ENCODE measurements around the gene MPV17L2.
"Not testable (repeated sequence)": the region's sequence is repeated elsewhere in the genome, so short reads cannot be mapped to it uniquely, and the experiment has no call there.

The MPV17L2 gene

DNA sequence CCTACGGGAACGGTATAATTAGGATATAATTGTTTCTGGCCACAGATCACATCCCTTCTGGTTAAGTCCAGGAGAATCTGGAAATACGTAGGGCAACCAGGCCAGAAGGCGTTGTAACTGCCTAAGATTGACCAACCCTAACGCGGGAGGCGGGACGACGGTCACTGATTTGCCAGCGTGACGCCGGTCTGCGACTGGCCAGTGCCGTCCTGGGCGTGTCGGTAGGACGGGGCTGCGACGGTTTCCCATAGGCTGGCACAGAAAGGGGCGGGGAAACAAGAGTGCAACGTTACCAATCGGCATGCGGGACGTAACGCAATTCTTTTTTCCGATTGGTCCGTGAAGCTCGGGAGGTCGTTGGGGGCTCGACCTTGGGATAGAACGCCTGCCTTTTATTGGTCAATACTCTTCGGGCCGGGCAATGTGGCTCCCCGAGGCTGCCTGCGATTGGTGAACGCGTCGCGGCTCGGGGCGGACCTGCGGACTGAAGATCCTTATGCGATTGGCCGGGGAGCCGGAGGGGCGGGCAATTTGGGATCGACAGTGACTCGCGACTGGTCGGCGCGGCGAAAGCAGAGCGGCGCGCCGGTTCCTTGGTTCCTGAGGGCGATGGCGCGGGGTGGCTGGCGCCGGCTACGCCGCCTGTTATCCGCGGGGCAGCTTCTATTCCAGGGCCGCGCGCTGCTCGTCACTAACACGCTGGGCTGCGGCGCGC lies at the start of gene MPV17L2:
MPV17L2 (plus strand) TSS at position 546 of the 715 bp plus-strand sequence; CDS start at position 610, 64 bp downstream.
- in situ Hi-C loops (cut with MboI; ENCODE audit: low sequenced_read_pairs), result loop anchor here (10.0 kb wide), 1 partner anchor 222 kb away; the partner anchor contains the start of gene SSBP4

GRCh38 chr19:18143902-18144301 lies 49.1 kb upstream of the MPV17L2 start:
- in situ Hi-C loops (cut with MboI; ENCODE audit: low sequenced_read_pairs), result no loop called here

DNA sequence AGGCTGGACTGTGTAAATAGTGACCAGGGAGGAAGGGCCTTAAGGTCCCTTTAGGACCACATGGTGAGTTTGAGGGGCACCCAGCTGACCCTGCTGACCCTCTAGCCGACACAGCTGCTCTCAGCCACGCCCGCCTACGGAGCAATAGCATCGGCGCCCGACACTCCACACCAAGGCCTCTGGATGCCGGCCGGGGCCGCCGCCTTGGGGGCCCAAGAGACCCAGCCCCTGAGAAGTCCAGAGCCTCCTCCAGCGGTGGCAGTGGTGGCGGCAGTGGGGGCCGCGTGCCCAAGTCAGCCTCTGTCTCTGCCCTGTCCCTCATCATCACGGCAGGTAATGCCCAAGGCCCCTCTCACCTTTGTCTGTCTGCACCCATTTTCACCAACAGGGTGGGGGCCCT lies 48.7 kb upstream of the MPV17L2 start:
- in situ Hi-C loops (cut with MboI; ENCODE audit: low sequenced_read_pairs), result no loop called here

GRCh38 chr19:18144906-18145305 lies 48.1 kb upstream of the MPV17L2 start:
- in situ Hi-C loops (cut with MboI; ENCODE audit: low sequenced_read_pairs), result no loop called here

DNA sequence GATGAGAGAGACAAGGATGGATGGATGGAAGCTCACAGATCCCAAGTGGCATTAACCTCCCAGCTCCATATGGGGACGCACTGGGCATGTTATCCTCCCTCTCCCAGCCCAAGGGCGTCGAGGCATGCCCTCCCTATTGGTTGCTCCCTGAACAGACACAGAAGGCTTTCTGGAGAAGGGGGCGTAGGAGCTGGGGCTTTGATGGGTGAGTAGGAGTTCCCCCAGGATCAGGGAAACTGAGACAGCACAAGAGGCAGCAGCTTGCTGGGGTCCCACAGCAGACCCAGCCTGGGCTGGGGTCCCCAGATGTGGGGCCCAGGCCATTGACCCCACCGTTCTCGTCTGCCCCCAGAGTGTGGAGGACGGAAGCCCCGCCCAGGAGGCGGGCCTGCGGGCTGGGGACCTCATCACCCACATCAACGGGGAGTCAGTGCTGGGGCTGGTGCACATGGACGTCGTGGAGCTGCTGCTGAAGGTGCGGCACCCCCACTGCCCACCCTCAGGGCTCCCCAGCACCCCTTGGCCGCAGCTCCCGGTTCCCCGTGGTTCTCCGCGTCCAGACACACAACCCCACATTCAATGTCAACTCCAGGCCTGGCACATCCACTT lies 47.5 kb upstream of the MPV17L2 start:
- in situ Hi-C loops (cut with MboI; ENCODE audit: low sequenced_read_pairs), result no loop called here

DNA sequence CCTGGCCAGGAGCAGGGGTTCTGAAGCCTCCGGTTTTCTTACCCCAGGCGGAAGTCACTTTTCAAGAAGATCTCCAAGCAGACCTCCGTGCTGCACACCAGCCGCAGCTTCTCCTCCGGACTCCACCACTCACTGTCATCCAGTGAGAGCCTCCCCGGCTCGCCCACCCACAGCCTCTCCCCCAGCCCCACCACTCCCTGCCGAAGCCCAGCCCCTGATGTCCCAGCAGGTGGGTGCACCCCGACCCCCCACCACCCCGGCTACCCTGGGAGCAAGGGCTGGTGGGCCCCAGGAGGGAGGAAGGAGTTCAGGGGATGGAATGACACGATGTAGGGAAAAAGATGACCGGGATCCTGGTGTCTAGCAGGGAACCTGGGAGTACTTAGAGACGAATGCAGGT lies 45.6 kb upstream of the MPV17L2 start:
- in situ Hi-C loops (cut with MboI; ENCODE audit: low sequenced_read_pairs), result no loop called here

- in situ Hi-C loops (cut with MboI; ENCODE audit: low sequenced_read_pairs), result no loop called here
Measured at GRCh38 chr19:18149596-18149975, 43.4 kb upstream of the MPV17L2 start.

GRCh38 chr19:18150776-18151624 lies 42.0 kb upstream of the MPV17L2 start:
- in situ Hi-C loops (cut with MboI; ENCODE audit: low sequenced_read_pairs), result no loop called here

- in situ Hi-C loops (cut with MboI; ENCODE audit: low sequenced_read_pairs), result no loop called here
Measured at GRCh38 chr19:18152442-18152816, 40.6 kb upstream of the MPV17L2 start.

- in situ Hi-C loops (cut with MboI; ENCODE audit: low sequenced_read_pairs), result no loop called here
Measured at GRCh38 chr19:18152817-18153555, 40.0 kb upstream of the MPV17L2 start, which contains the start of gene PIK3R2. PIK3R2 (plus strand) TSS chr19:18153163; CDS start chr19:18155880, 2,717 bp downstream.

DNA sequence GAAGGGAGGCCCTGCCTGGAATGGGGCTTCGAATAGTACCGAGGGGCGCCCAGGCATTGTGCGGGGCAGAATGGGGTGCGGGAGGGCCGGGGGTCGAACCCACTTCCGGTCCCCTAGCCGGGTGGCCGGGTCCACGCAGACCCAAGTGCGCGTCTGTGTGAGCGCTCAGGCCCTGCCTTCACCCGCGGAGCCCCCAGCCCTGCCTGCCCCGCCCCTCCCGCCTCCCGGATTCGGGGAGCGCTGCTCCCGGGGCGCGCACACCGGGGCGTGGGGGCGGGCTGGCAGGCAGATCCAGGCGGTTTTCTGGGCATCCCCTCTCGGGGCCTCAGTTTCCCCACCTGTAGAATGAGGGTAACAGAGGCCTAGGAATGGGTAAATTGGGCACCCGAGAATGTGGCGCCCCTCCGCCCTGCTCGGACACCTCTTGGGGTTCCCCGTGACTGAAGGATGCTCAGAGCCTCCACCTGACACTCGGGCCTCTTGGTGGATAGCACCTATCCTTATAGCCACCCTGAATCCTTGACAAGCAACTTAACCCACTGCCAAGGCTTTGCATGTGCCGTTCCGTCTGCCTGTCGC lies 39.4 kb upstream of the MPV17L2 start:
- in situ Hi-C loops (cut with MboI; ENCODE audit: low sequenced_read_pairs), result no loop called here

GRCh38 chr19:18155095-18156087 lies 37.6 kb upstream of the MPV17L2 start:
- in situ Hi-C loops (cut with MboI; ENCODE audit: low sequenced_read_pairs), result no loop called here

DNA sequence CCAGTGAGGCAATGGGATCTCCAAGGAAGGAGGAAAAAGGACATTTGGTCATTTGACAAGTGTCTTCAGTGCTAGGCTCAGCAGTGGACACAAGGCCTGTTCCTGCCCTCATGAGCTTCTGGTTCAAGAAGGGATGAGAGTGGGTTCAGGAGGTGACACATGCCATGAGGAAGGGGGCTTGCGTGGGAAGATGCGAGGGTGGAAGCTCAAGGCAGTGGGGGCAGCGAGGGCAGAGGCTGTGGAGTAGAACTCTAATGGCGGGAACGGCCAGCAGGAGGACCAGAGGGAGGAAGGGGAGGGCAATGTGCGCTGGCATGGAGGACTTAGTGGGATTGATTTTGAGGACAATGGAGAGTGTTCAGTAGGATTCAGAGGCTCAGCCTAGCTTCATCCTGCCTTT lies 36.8 kb upstream of the MPV17L2 start:
- in situ Hi-C loops (cut with MboI; ENCODE audit: low sequenced_read_pairs), result no loop called here

DNA sequence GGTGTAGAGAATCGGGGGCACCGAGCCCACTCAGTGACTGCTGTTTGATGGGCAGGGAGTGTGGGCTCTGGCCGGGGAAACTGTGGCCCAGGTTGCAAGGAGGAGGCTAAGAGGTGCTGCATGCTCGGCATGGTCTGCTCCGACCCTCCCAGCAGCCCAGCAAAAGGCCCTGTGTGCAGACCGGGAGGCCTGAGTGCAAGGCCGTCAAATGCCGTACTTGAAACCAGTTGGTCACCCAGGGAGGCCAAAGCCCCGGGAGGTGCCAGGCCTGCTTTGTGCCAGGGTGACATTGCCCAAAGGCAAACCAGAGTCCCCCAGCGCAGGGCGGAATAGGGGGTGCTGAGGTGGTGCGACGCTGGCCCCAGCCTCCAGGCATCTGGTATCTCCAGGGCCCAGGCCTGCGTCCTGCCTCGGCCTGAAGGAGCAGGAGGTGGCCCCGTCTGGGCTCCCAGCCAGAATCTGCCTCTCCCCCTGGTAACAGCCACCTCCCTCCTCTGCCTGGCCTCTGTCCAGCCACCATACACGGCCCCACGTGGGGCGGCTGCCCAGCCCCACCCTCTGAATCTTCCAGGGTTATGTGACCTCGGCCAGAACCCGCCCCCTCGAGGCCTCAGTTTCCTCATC lies 36.1 kb upstream of the MPV17L2 start:
- in situ Hi-C loops (cut with MboI; ENCODE audit: low sequenced_read_pairs), result no loop called here

GRCh38 chr19:18157465-18158063 lies 35.5 kb upstream of the MPV17L2 start:
- in situ Hi-C loops (cut with MboI; ENCODE audit: low sequenced_read_pairs), result no loop called here

DNA sequence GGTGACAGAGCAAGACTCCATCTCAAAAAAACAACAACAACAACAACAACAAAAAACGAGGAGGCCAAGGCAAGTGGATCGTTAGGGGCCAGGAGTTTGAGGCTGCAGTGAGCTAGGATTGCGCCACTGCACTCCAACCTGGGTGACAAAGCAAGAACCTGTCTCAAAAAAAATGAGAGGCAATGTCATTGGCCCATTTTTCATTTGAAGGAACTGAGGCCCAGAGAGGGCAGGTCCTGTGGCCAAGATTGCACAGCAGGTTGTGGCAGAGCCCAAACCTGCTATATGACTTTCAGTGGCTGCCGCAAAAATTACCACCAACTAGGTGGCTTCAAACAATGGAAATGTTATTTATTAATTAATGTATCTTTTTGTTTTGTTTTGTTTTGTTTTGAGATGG lies 34.6 kb upstream of the MPV17L2 start:
- in situ Hi-C loops (cut with MboI; ENCODE audit: low sequenced_read_pairs), result no loop called here

DNA sequence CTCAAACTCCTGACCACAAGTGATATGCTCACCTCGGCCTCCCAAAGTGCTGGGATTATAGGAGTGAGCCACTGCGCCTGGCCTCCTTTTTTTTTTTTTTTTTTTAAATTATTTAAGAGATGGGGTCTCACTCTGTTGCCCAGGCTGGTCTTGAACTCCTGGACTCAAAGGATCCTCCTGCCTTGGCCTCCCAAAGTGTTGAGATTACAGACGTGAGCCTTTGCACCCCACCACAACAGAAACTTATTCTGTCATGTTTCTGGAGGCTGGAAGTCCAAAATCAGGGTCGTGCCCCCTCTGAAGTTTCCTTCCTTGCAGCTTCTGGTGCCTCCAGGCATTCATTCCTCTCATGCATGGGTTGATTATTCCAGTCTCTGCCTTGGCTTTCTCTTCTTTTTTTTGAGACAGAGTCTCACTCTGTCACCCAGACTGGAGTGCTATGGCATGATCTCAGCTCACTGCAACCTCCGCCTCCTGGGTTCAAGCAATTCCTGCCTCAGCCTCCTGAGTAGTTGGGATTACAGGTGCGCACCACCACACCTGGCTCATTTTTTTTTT lies 33.9 kb upstream of the MPV17L2 start:
- in situ Hi-C loops (cut with MboI; ENCODE audit: low sequenced_read_pairs), result not testable (repeated sequence)

GRCh38 chr19:18159810-18160209 lies 33.2 kb upstream of the MPV17L2 start:
- in situ Hi-C loops (cut with MboI; ENCODE audit: low sequenced_read_pairs), result no loop called here
